A673 (cell line): ENCODE data around the gene SH2D1A. TPM values are rescaled to one million over a fixed set of nuclear protein-coding genes. Genes with fewer than 3 reads are reported as not detected.

Experiments used
- BruUV-seq: library from RNA; stranded (reverse); fragments of 400-500 nt; replicated peaks from 2 replicates; lab custom pipeline; 2021; lab: Mats Ljungman, UMichigan
- CTCF ChIA-PET: fragments of 300-600 bp; sonication (Branson Sonifier 250); formaldehyde crosslinking; loops from one replicate; lab custom pipeline; 2022; ENCODE audit warnings: antibody characterized with exemption; lab: Charles Lee
- POLR2A ChIA-PET: fragments of 300-600 bp; sonication (Branson Sonifier 250); formaldehyde crosslinking; loops from one replicate; lab custom pipeline; 2022; ENCODE audit warnings: antibody characterized with exemption; ENCODE audit not compliant: low non-redundant PET; lab: Charles Lee
- DNase-seq: peaks from one replicate; pipeline ENCODE4 v3.0.0-alpha.2; 2015; ENCODE audit warnings: low spot score
- H3K27ac ChIP-seq: fragments of 200-600 bp; sonication (generic); 2 replicates; pipeline ENCODE4 v1.5.1; 2016; ENCODE audit warnings: mixed run types, low read depth, mild to moderate bottlenecking, mixed read lengths, antibody characterized with exemption, low read length; ENCODE audit not compliant: poor library complexity, severe bottlenecking
- H3K27me3 ChIP-seq: fragments of 200-600 bp; sonication (generic); replicated peaks from 2 replicates; pipeline ENCODE4 v1.6.1; 2017; ENCODE audit warnings: mixed run types, low read depth, mild to moderate bottlenecking, mixed read lengths, antibody characterized with exemption, low read length; ENCODE audit not compliant: insufficient read depth, poor library complexity
- H3K36me3 ChIP-seq: fragments of 200-600 bp; sonication (generic); 2 replicates; pipeline ENCODE4 v1.6.1; 2016; ENCODE audit warnings: mixed run types, mild to moderate bottlenecking, mixed read lengths, antibody characterized with exemption, low read length; ENCODE audit not compliant: insufficient read depth, poor library complexity, severe bottlenecking
- H3K4me1 ChIP-seq: fragments of 200-600 bp; sonication (generic); 2 replicates; pipeline ENCODE4 v1.6.1; 2017; ENCODE audit warnings: mixed run types, mild to moderate bottlenecking, mixed read lengths, antibody characterized with exemption, low read length; ENCODE audit not compliant: insufficient read depth, poor library complexity, severe bottlenecking
- H3K4me3 ChIP-seq: fragments of 200-600 bp; sonication (generic); 2 replicates; pipeline ENCODE4 v1.5.1; 2016; ENCODE audit warnings: low read depth, mixed run types, mild to moderate bottlenecking, mixed read lengths, low read length; ENCODE audit not compliant: poor library complexity, severe bottlenecking
- H3K9me3 ChIP-seq: fragments of 200-600 bp; sonication (generic); 2 replicates; pipeline ENCODE4 v1.6.1; 2016; ENCODE audit warnings: mixed run types, low read depth, mild to moderate bottlenecking, mixed read lengths, antibody characterized with exemption, low read length; ENCODE audit not compliant: poor library complexity, severe bottlenecking
- EZH2 ChIP-seq: fragments of 200-600 bp; sonication (generic); IDR thresholded peaks from 2 replicates; pipeline ENCODE4 v1.6.1; 2017; ENCODE audit warnings: borderline replicate concordance, low read depth, mild to moderate bottlenecking, mixed read lengths, antibody characterized with exemption, low read length; ENCODE audit not compliant: poor library complexity, severe bottlenecking
- intact Hi-C: fragments of 100-400 bp; cut with micrococcal nuclease; formaldehyde crosslinking; loops from one replicate; pipeline ENCODE4 v1.10.0; 2022; ENCODE audit not compliant: unreplicated experiment
- total RNA-seq: library from RNA; stranded (reverse); gene quantifications from 2 replicates; pipeline ENCODE4 v1.2.3, GENCODE V29; 2021
- TF ChIP-seq, protein P1 (sequence below): fragments of 300-800, 200-600 bp; sonication (generic); conservative IDR thresholded peaks from 2 replicates; pipeline ENCODE4 v1.5.1; 2017; ENCODE audit warnings: low read depth, mild to moderate bottlenecking, antibody characterized with exemption, low read length, moderate library complexity, mixed read lengths

SH2D1A gene
- total RNA-seq, 1 experiment from 2014 or later, result 0.71 TPM

DNA sequence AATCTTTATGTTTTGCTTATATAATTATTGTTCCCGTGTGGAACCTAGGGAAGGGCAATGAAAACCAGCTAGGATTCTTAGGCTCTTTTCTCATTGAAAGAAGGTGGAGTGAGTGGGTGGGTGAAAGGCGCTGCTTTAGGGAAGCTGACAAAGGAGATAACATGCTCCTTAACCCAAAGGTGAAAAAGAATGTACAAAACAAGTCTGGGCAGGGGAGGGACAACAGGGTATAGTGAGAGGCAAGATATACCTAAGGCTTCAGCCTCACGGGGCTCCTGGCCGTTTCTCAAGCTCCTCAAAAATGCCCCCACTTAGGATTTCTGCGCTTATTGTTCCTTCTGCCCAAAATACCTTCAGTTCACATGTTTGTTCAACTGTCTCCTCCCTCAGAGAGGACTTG is 1.8 kb downstream of the SH2D1A start:
- POLR2A ChIA-PET, result no interaction called here

DNA sequence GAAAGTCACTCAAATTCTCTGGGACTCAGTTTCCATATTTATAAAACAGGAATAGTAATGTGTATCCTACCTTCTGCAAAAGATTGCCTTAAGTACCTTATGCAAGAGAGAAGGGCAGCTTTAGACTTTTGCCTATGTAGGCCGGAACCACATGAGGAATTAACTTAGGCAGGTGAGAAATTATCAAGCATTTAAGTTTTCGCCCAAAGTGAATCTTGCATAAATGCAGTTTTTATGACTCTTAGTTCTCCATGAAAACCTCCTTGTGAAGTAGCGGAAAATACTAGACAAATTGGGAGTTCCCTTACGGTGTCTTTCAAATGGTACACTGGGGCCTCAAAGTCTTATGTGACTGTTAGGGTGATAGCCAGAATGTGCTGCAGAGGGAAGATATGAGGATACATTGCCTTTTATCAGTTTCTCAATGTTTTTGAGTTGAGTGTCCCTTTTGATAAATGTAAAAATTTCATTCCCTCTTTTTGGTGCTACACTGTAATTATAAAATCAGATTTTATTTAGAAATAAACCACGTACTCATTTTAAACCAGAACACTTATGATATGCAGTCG is 2.6 kb downstream of the SH2D1A start:
- no peaks in the 10 kb centered on the region for H3K9me3 ChIP-seq
- H3K4me1 ChIP-seq, result no peaks in the 10 kb centered on the region
- intact Hi-C loops, result no loop called here
- no peak overlapping the region for H3K4me3 ChIP-seq
- H3K27me3 ChIP-seq, result no peaks in the 10 kb centered on the region
- BruUV-seq, result no TSS peak
- no peak overlapping the region for H3K27ac ChIP-seq
- no peak for DNase-seq
- ChIA-PET CTCF (no interaction called here), POLR2A (no interaction called here)
- no peak for TF ChIP-seq EZH2
- TF ChIP-seq, protein P1, sequence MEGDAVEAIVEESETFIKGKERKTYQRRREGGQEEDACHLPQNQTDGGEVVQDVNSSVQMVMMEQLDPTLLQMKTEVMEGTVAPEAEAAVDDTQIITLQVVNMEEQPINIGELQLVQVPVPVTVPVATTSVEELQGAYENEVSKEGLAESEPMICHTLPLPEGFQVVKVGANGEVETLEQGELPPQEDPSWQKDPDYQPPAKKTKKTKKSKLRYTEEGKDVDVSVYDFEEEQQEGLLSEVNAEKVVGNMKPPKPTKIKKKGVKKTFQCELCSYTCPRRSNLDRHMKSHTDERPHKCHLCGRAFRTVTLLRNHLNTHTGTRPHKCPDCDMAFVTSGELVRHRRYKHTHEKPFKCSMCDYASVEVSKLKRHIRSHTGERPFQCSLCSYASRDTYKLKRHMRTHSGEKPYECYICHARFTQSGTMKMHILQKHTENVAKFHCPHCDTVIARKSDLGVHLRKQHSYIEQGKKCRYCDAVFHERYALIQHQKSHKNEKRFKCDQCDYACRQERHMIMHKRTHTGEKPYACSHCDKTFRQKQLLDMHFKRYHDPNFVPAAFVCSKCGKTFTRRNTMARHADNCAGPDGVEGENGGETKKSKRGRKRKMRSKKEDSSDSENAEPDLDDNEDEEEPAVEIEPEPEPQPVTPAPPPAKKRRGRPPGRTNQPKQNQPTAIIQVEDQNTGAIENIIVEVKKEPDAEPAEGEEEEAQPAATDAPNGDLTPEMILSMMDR, result no peak
- H3K36me3 ChIP-seq, result no peaks in the 10 kb centered on the region

More for the DNA sequence above, 1.8 kb downstream of the SH2D1A start:
- no peaks in the 10 kb centered on the region for H3K9me3 ChIP-seq
- intact Hi-C loops, result no loop called here
- CTCF ChIA-PET, result no interaction called here
- no peaks in the 10 kb centered on the region for H3K4me1 ChIP-seq
- no peak overlapping the region for H3K4me3 ChIP-seq
- no peaks in the 10 kb centered on the region for H3K27me3 ChIP-seq
- DNase-seq, result no peak
- no peaks in the 10 kb centered on the region for H3K36me3 ChIP-seq
- no TSS peak for BruUV-seq
- TF ChIP-seq, protein P1, result no peak
- no peak for TF ChIP-seq EZH2
- H3K27ac ChIP-seq, result no peak overlapping the region

DNA sequence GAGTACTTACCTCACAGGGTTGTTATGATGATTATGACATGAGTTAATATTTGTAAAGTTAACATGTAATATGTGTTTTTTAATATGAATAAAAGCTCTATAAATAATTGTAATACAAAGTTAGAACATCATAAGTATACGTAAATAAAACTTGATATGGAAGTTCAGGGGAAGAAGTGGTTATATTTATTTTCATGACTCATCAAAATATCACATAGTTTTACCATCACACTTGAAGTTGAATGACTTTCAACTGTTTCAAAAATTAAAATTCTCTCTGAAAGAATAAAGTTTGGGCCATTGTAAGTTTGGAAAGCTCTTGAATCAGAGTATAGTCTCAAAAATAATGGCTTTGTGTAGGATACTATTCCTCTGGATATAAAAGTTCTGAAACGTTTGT is 8.3 kb downstream of the SH2D1A start:
- POLR2A ChIA-PET, result no interaction called here
- CTCF ChIA-PET, result no interaction called here
- Histone ChIP-seq H3K4me1 (no peaks in the 10 kb centered on the region), H3K27me3 (no peaks in the 10 kb centered on the region), H3K4me3 (no peak overlapping the region), H3K9me3 (no peaks in the 10 kb centered on the region), H3K27ac (no peak overlapping the region), H3K36me3 (no peaks in the 10 kb centered on the region)
- DNase-seq, result no peak
- intact Hi-C loops, result no loop called here
- TF ChIP-seq, protein P1, result no peak
- TF ChIP-seq EZH2, result no peak
- BruUV-seq, result no TSS peak
